Liver (tissue), 9 donors: Measurements from ENCODE around the gene APBB1IP. TPM values are rescaled to one million over a fixed set of nuclear protein-coding genes. Genes with fewer than 3 reads are reported as not detected.
"Not testable (repeated sequence)": the region's sequence is repeated elsewhere in the genome, so short reads cannot be mapped to it uniquely, and the experiment has no call there.

ENCODE experiments used
- DNase-seq: peaks from one replicate; pipeline ENCODE4 v3.0.0-alpha.2; 2017; ENCODE audit warnings: low spot score
- H3K27ac ChIP-seq, 2 donors: one replicate each; pipeline ENCODE4 v1.7.0; 2013; ENCODE audit warnings: inconsistent platforms in 2 of 2, low read length in 2 of 2, control low read depth in 1 of 2, low read depth in 1 of 2, mild to moderate bottlenecking in 1 of 2
- H3K27me3 ChIP-seq, 4 donors: one replicate each; pipeline versions ENCODE4 v1.6.1 to v1.7.0; 2013; ENCODE audit warnings: low read length in 3 of 4, inconsistent platforms in 1 of 4, mild to moderate bottlenecking in 1 of 4, moderate library complexity in 1 of 4; ENCODE audit not compliant: control insufficient read depth in 4 of 4, insufficient read depth in 4 of 4
- H3K36me3 ChIP-seq, 4 donors: one replicate each; pipeline versions ENCODE4 v1.6.1 to v1.7.0; 2013; ENCODE audit warnings: low read length in 3 of 4, mild to moderate bottlenecking in 3 of 4, low read depth in 1 of 4, moderate library complexity in 1 of 4; ENCODE audit not compliant: control insufficient read depth in 4 of 4, insufficient read depth in 3 of 4
- H3K4me1 ChIP-seq, 4 donors: one replicate each; pipeline versions ENCODE4 v1.6.1 to v1.7.0; 2013; ENCODE audit warnings: low read length in 3 of 4, mild to moderate bottlenecking in 3 of 4, moderate library complexity in 1 of 4; ENCODE audit not compliant: control insufficient read depth in 4 of 4, insufficient read depth in 4 of 4
- H3K4me3 ChIP-seq, 3 donors: one replicate each; pipeline versions ENCODE4 v1.6.1 to v1.7.0; 2013; ENCODE audit warnings: low read length in 3 of 3, control low read depth in 1 of 3, low read depth in 1 of 3, mild to moderate bottlenecking in 1 of 3
- H3K9ac ChIP-seq, 2 donors: one replicate each; pipeline ENCODE4 v1.7.0; 2013; ENCODE audit warnings: low read length in 2 of 2, mild to moderate bottlenecking in 2 of 2, moderate library complexity in 2 of 2, control low read depth in 1 of 2, low read depth in 1 of 2
- H3K9me3 ChIP-seq, 4 donors: one replicate each; pipeline versions ENCODE4 v1.6.1 to v1.7.0; 2013; ENCODE audit warnings: low read length in 3 of 4; ENCODE audit not compliant: control insufficient read depth in 4 of 4
- CTCF ChIP-seq: fragments of 150-350 bp; IDR thresholded peaks from 2 replicates; pipeline ENCODE4 v1.5.1; 2017; ENCODE audit warnings: improper control_type of control experiment, low read depth, low read length; ENCODE audit not compliant: missing input control
- HNF4A ChIP-seq, 2 donors: conservative IDR thresholded peaks; 2 replicates each; pipeline ENCODE4 v1.6.1; 2016; ENCODE audit warnings: antibody characterized with exemption in 2 of 2, mild to moderate bottlenecking in 2 of 2
- JUND ChIP-seq, 2 donors: IDR thresholded peaks; 2 replicates each; pipeline ENCODE4 v1.6.1; 2016; ENCODE audit warnings: antibody characterized with exemption in 2 of 2
- WGBS: extraction: QIAGEN DNeasy Blood & Tissue Kit; methylation state at CpG from one replicate; pipeline ENCODE4 v1.1.7; 2013; 5-methylcytosine and 5-hydroxymethylcytosine counted together
- polyA plus RNA-seq, 2 donors: library from polyadenylated mRNA; stranded (reverse) in 1 of 2; unstranded in 1 of 2; fragments of 200-250 nt in 1 of 2; fragments of >200 nt in 1 of 2; fragmentation: Nextera tagmentation in 1 of 2; extraction: Ambion mirVana in 1 of 2; gene quantifications; one replicate each; pipeline versions ENCODE4 v1.2.1 to v1.2.3, GENCODE V29; 2013 to 2015
- total RNA-seq, 2 donors: library from RNA; depleted of rRNA; stranded (reverse); fragments of >200 nt; gene quantifications; one replicate each; pipeline ENCODE4 v1.2.3, GENCODE V29; 2014
- donor health status: healthy.
- donor health status: healthy.
- donor health status: healthy.
- donor health status: healthy.
- donor health status: healthy.

Gene APBB1IP
- total and polyA plus RNA-seq, 4 donors: 9.3 to 28.4 (median 12.8) TPM

- Histone ChIP-seq H3K36me3 (peaks cover 0 to 2% (median 0%) of the 10 kb centered on the region in 4 donors), H3K9ac (no peak overlapping the region), H3K27ac (no peak overlapping the region), H3K4me3 (no peak overlapping the region), H3K4me1 (no peaks in the 10 kb centered on the region), H3K9me3 (no peaks in the 10 kb centered on the region), H3K27me3 (no peaks in the 10 kb centered on the region)
- no peak for DNase-seq
- TF ChIP-seq CTCF: no peak
- no peak for TF ChIP-seq HNF4A (conservative IDR thresholded peaks at IDR 0.05)
- TF ChIP-seq JUND (IDR thresholded peaks at IDR 0.05): no peak
- 95% methylated on average over 12 of the region's 12 CpGs for WGBS
Measured at GRCh38 chr10:26588611-26589010, 150.5 kb downstream of the APBB1IP start.

- WGBS: 84% methylated on average over 5 of the region's 5 CpGs
- H3K27me3 ChIP-seq: not testable (repeated sequence)
Measured at GRCh38 chr10:26589813-26590212, 151.7 kb downstream of the APBB1IP start.

GRCh38 chr10:26593896-26594295 lies 155.8 kb downstream of the APBB1IP start:
- no peak for DNase-seq
- no peak overlapping the region for H3K27ac ChIP-seq

More at GRCh38 chr10:26589813-26590212, 151.7 kb downstream of the APBB1IP start:
- H3K4me1 ChIP-seq, H3K9me3 ChIP-seq, H3K4me3 ChIP-seq, H3K27ac ChIP-seq, H3K36me3 ChIP-seq, H3K9ac ChIP-seq, DNase-seq: not testable (repeated sequence)

GRCh38 chr10:26603283-26603682 lies 165.1 kb downstream of the APBB1IP start:
- not testable (repeated sequence) for H3K9me3 ChIP-seq, H3K4me1 ChIP-seq, DNase-seq, H3K36me3 ChIP-seq, H3K4me3 ChIP-seq, H3K27me3 ChIP-seq, H3K27ac ChIP-seq, H3K9ac ChIP-seq
- WGBS: 77% methylated on average over 2 of the region's 2 CpGs

More at GRCh38 chr10:26593896-26594295, 155.8 kb downstream of the APBB1IP start:
- TF ChIP-seq CTCF: no peak
- Histone ChIP-seq H3K27me3 (no peaks in the 10 kb centered on the region), H3K9ac (no peak overlapping the region), H3K4me1 (no peaks in the 10 kb centered on the region), H3K4me3 (no peak overlapping the region), H3K36me3 (peaks cover 0 to 2% (median 0%) of the 10 kb centered on the region in 4 donors), H3K9me3 (no peaks in the 10 kb centered on the region)
- WGBS: 70% methylated on average over 19 of the region's 19 CpGs

- WGBS: 87% methylated on average over 13 of the region's 13 CpGs
- not testable (repeated sequence) for H3K4me3 ChIP-seq, H3K4me1 ChIP-seq, H3K27me3 ChIP-seq, H3K9me3 ChIP-seq, H3K36me3 ChIP-seq, H3K27ac ChIP-seq, DNase-seq, H3K9ac ChIP-seq
Measured at GRCh38 chr10:26604320-26605093, 166.4 kb downstream of the APBB1IP start.
